SK-N-SH (cell line): ENCODE measurements around the gene OR10V1.

Source experiments
- CTCF ChIP-seq: fragments of 200-600 bp; sonication (generic); IDR thresholded peaks from 2 replicates; pipeline ENCODE4 v1.6.1; 2017; ENCODE audit warnings: antibody characterized with exemption, mild to moderate bottlenecking, moderate library complexity
- EZH2phosphoT487 ChIP-seq: fragments of 200-600 bp; sonication (generic); IDR thresholded peaks from 2 replicates; pipeline ENCODE4 v1.6.1; 2017; ENCODE audit warnings: low read depth, mixed run types, mild to moderate bottlenecking, antibody characterized with exemption, moderate library complexity, borderline replicate concordance
- FOXM1 ChIP-seq: IDR thresholded peaks from 2 replicates; pipeline ENCODE4 v1.4.0; 2012; ENCODE audit warnings: low read depth, mild to moderate bottlenecking
- GATA2 ChIP-seq: sonication (generic); formaldehyde crosslinking; IDR thresholded peaks from 2 replicates; pipeline ENCODE4 v1.5.0; 2020; ENCODE audit warnings: mild to moderate bottlenecking, missing genetic modification reagents
- MAX ChIP-seq: IDR thresholded peaks from 2 replicates; pipeline ENCODE4 v1.4.0; 2012; ENCODE audit warnings: low read depth
- NFIC ChIP-seq: IDR thresholded peaks from 2 replicates; pipeline ENCODE4 v1.4.0; 2012; ENCODE audit warnings: borderline replicate concordance
- POLR2AphosphoS5 ChIP-seq: IDR thresholded peaks from 2 replicates; pipeline ENCODE4 v1.6.1; 2012; ENCODE audit warnings: low read depth, low read length
- RAD21 ChIP-seq: IDR thresholded peaks from 2 replicates; pipeline ENCODE4 v1.6.1; 2012; ENCODE audit warnings: mild to moderate bottlenecking, low read length
- REST ChIP-seq: IDR thresholded peaks from 2 replicates; pipeline ENCODE4 v1.6.1; 2012; ENCODE audit warnings: mild to moderate bottlenecking, low read depth, low read length, moderate library complexity
- RFX5 ChIP-seq: IDR thresholded peaks from 2 replicates; pipeline ENCODE4 v1.6.1; 2012; ENCODE audit warnings: mild to moderate bottlenecking, improper control_type of control experiment, low read length
- SIN3A ChIP-seq: IDR thresholded peaks from 2 replicates; pipeline ENCODE4 v1.6.1; 2012; ENCODE audit warnings: low read depth, mild to moderate bottlenecking, low read length, moderate library complexity, borderline replicate concordance

DNA sequence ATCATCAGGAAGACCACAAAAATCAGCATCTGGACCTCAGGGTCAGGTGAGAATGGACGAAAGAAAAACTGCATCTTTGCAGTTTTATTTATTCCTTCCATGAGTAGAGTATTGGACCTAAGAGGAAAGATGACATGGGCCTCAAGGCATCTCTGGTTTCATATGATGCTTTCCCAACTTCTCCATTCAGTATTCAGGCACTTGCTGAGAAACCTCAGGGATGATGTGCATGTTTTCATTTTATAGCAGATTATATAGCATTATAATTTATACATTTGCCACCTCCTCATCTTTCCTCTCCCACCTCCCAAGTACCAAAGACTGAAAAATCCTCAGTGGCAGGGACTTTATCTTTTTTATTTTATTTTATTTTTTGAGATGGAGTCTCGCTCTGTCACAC lies at the start of gene OR10V1:
- TF ChIP-seq RAD21 (no peak), CTCF (no peak), FOXM1 (no peak), NFIC (no peak), GATA2 (CRISPR knock-in tag) (no peak), POLR2AphosphoS5 (no peak), REST (no peak), RFX5 (no peak), SIN3A (no peak), EZH2phosphoT487 (no peak), MAX (no peak)
